AG04450 (cell line): ENCODE results near the gene FAM135A. TPM values are rescaled to one million over a fixed set of nuclear protein-coding genes. Genes with fewer than 3 reads are reported as not detected.

ENCODE experiments used
- CTCF ChIA-PET: fragments of 300-600, 350-600 bp; formaldehyde crosslinking; extraction: SDS; loops from one replicate; lab custom pipeline; 2022; ENCODE audit warnings: antibody characterized with exemption, inconsistent platforms; lab: Charles Lee
- POLR2A ChIA-PET: fragments of 350-600 bp; formaldehyde crosslinking; extraction: SDS; loops from one replicate; lab custom pipeline; 2021; ENCODE audit warnings: antibody characterized with exemption, inconsistent platforms; lab: Yijun Ruan, JAX
- DNase-seq: peaks from one replicate; pipeline ENCODE4 v3.0.0-alpha.2; 2011; ENCODE audit warnings: low read depth, low spot score
- H3K27ac ChIP-seq: one replicate; pipeline ENCODE4 v1.5.1; 2012; ENCODE audit warnings: low read depth, low read length, control low read depth
- H3K27me3 ChIP-seq: one replicate; pipeline ENCODE4 v1.6.0; 2012; ENCODE audit warnings: low read length; ENCODE audit not compliant: control insufficient read depth, insufficient read depth
- H3K4me3 ChIP-seq: 2 replicates; pipeline ENCODE4 v1.5.1; 2011; ENCODE audit warnings: mild to moderate bottlenecking, low read depth, low read length, control low read depth
- H3K9me3 ChIP-seq: 2 replicates; pipeline ENCODE4 v1.5.1; 2012; ENCODE audit warnings: low read length; ENCODE audit not compliant: control insufficient read depth, insufficient read depth
- polyA plus RNA-seq: library from polyadenylated mRNA; depleted of rRNA; stranded (reverse); fragments of >200 nt; gene quantifications from 2 replicates; pipeline ENCODE4 v1.2.3, GENCODE V29; 2011
- TF ChIP-seq, protein P1 (sequence below): IDR thresholded peaks from 2 replicates; pipeline ENCODE4 v1.5.1; 2011; ENCODE audit warnings: low read depth, low read length, control low read depth, inconsistent platforms

Gene FAM135A
- polyA plus RNA-seq, 1 experiment: 9.8 TPM

DNA sequence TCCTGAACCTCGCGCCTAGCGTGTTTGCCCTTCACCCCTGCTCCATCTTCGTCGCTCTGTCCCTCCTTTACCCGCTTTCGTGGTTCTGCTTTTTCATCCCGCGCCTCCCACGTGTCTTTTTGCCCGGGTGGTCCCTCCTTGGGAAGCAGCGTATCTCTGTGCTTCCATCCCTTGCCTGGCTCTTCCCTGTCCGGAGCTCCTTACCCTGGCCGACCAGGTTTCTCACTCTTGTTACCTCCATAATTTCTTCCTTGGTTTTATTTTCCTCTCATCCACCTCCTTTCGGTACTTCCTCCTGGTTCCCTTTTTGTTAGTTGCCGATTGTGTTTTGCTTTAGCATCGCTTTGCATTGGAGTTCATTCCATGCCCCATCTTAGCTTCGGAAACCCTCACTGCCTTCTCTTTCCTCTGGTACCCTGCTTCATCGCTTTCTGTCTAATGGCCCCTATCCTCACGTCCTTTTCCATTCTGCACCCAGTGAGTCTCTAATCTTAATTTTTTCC is 735 bp downstream of the FAM135A start:
- TF ChIP-seq, protein P1, sequence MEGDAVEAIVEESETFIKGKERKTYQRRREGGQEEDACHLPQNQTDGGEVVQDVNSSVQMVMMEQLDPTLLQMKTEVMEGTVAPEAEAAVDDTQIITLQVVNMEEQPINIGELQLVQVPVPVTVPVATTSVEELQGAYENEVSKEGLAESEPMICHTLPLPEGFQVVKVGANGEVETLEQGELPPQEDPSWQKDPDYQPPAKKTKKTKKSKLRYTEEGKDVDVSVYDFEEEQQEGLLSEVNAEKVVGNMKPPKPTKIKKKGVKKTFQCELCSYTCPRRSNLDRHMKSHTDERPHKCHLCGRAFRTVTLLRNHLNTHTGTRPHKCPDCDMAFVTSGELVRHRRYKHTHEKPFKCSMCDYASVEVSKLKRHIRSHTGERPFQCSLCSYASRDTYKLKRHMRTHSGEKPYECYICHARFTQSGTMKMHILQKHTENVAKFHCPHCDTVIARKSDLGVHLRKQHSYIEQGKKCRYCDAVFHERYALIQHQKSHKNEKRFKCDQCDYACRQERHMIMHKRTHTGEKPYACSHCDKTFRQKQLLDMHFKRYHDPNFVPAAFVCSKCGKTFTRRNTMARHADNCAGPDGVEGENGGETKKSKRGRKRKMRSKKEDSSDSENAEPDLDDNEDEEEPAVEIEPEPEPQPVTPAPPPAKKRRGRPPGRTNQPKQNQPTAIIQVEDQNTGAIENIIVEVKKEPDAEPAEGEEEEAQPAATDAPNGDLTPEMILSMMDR: no peak
- Histone ChIP-seq H3K27ac (no peak overlapping the region), H3K9me3 (no peaks in the 10 kb centered on the region), H3K4me3 (peak overlapping the region; percentile 86), H3K27me3 (no peaks in the 10 kb centered on the region)
- DNase-seq: no peak
- POLR2A ChIA-PET: no interaction called here
- CTCF ChIA-PET: interaction anchor here (0.5 to 2.8 kb wide), 2 partner anchors 43 to 84 kb away, joined by 3 to 32 read pairs; no protein-coding TSS in a partner anchor

GRCh38 chr6:70414813-70415212 is 1.5 kb downstream of the FAM135A start:
- POLR2A ChIA-PET: no interaction called here
- Histone ChIP-seq H3K9me3 (no peaks in the 10 kb centered on the region), H3K27me3 (no peaks in the 10 kb centered on the region), H3K27ac (no peak overlapping the region), H3K4me3 (no peak overlapping the region; the same call in 1 of the 2 replicates)
- no peak for DNase-seq
- TF ChIP-seq, protein P1: no peak
- CTCF ChIA-PET: interaction anchor here (0.5 to 2.8 kb wide), 3 partner anchors 44 to 105 kb away, joined by 3 to 32 read pairs (median 3); no protein-coding TSS in a partner anchor

- TF ChIP-seq, protein P1: no peak
- POLR2A ChIA-PET: no interaction called here
Measured at GRCh38 chr6:70415247-70415646, 1.9 kb downstream of the FAM135A start.

DNA sequence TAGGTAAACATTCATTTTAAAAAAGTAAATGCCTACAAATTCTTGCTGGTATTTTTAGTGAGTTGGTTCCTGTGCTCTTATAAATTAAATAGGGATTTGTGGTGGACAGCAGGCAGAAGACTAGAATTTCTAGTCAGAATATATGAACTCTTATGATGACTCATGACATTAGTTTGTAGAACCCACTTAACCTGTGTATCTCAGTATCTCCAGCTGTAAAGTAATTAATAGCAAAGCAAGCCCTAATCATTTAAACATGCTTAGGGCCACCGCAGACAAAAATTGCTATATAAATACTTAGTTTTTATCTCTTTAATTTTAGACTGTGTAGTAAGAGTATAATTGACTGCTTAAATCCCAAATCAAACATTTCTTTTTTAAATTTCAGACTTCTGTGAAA is 2.4 kb downstream of the FAM135A start:
- Histone ChIP-seq H3K9me3 (no peaks in the 10 kb centered on the region), H3K27ac (no peak overlapping the region), H3K4me3 (no peak overlapping the region), H3K27me3 (no peaks in the 10 kb centered on the region)
- no peak for DNase-seq
- ChIA-PET POLR2A (no interaction called here), CTCF (no interaction called here)
- TF ChIP-seq, protein P1: no peak

More at GRCh38 chr6:70415247-70415646, 1.9 kb downstream of the FAM135A start:
- no peaks in the 10 kb centered on the region for H3K27me3 ChIP-seq
- H3K4me3 ChIP-seq: no peak overlapping the region
- DNase-seq: no peak
- CTCF ChIA-PET: interaction anchor here (0.7 kb wide), 1 partner anchor 105 kb away, joined by 3 read pairs; no protein-coding TSS in a partner anchor
- H3K9me3 ChIP-seq: no peaks in the 10 kb centered on the region
- no peak overlapping the region for H3K27ac ChIP-seq

DNA sequence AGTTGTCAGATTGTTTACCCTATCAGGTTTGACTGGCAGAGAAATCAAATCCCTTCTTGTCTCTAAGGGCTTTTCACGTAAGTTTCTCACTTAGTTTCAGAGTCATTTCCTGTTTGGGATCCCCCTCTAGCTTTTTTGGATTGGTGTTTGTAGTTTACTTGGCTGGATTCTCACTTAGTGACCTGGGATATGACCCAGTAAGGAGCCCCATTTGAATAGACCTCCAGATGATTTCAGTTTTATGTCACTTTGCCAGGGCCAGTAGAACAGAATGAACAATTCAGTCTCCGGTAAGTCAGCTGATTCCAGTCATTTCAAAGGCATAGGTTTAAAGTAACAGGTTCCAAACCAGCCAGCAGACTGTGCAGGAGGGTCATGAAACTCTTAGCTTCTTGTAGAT is 8.2 kb downstream of the FAM135A start:
- Histone ChIP-seq H3K9me3 (no peaks in the 10 kb centered on the region), H3K4me3 (no peak overlapping the region), H3K27me3 (no peaks in the 10 kb centered on the region), H3K27ac (no peak overlapping the region)
- DNase-seq: no peak
- TF ChIP-seq, protein P1: no peak
- POLR2A ChIA-PET: no interaction called here
- CTCF ChIA-PET: interaction anchor here (1.0 kb wide), 1 partner anchor 52 kb away, joined by 3 read pairs; no protein-coding TSS in a partner anchor
